GM19240 (cell line): ENCODE results near the gene NPIPA8.
"Not testable (repeated sequence)": the region's sequence is repeated elsewhere in the genome, so short reads cannot be mapped to it uniquely, and the experiment has no call there.

Source experiments
- DNase-seq: peaks from one replicate; pipeline ENCODE4 v3.0.0; 2011; ENCODE audit warnings: low spot score; ENCODE audit not compliant: insufficient read length

NPIPA8 gene

DNA sequence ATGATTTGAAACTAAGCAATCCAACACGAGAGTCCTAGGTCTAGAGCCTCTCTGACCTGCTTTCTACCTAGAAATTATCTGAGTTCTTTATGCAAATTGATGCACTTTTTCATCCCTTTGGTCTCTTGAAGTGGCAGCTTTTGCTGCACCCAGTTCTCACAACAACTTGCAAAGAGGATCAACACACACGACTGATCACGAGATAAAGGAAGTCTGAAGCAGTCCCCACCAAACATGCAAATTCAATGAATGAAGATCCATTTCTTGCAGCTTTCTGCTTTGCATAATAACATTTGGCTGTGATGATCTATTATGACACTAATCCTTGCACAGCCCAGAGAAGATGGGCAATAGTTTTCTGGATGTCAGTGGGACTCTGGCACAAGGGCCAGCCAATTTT lies 56.2 kb downstream of the NPIPA8 start:
- not testable (repeated sequence) for DNase-seq

GRCh38 chr16:18276756-18277155 lies 59.8 kb downstream of the NPIPA8 start:
- not testable (repeated sequence) for DNase-seq

- DNase-seq, result not testable (repeated sequence)
These were observed 66.4 kb downstream of the NPIPA8 start for GRCh38 chr16:18270171-18270570.
